Mucosa of descending colon (tissue), 3 donors: Measurements from ENCODE around the gene CTBP2. TPM values are rescaled to one million over a fixed set of nuclear protein-coding genes. Genes with fewer than 3 reads are reported as not detected.

Source experiments
- ATAC-seq: fragments of 200-7000 bp; cut with Tn5 transposase; one replicate; pipeline ENCODE4 v1.9.1; 2020; ENCODE audit warnings: mild to moderate bottlenecking, moderate library complexity
- DNase-seq, 3 donors: peaks; one replicate each; pipeline ENCODE4 v3.0.0-alpha.2; 2020
- H3K36me3 ChIP-seq: fragments of 200-600 bp; one replicate; pipeline ENCODE4 v1.8.0; 2021; ENCODE audit warnings: low read depth, mild to moderate bottlenecking
- H3K4me1 ChIP-seq: fragments of 200-600 bp; one replicate; pipeline ENCODE4 v1.8.0; 2021; ENCODE audit warnings: low read depth, mild to moderate bottlenecking
- H3K4me3 ChIP-seq: fragments of 200-600 bp; one replicate; pipeline ENCODE4 v1.8.0; 2021; ENCODE audit warnings: mild to moderate bottlenecking
- H3K9me3 ChIP-seq: fragments of 200-600 bp; one replicate; pipeline ENCODE4 v1.8.0; 2021; ENCODE audit warnings: mild to moderate bottlenecking
- CTCF ChIP-seq: fragments of 200-600 bp; IDR thresholded peaks from one replicate; pipeline ENCODE4 v1.8.0; 2022; ENCODE audit warnings: antibody characterized with exemption, mild to moderate bottlenecking
- intact Hi-C, 2 donors: fragments of 100-400 bp; cut with DNase I in 1 of 2; cut with micrococcal nuclease in 1 of 2; formaldehyde crosslinking; loops; one replicate each; pipeline versions ENCODE4 v1.11.0 to v1.11.1; 2022; cut with DNase I, micrococcal nuclease
- total RNA-seq, 3 donors: library from RNA; stranded (reverse); fragmentation: NEBNext Ultra II Directional in 2 of 3; extraction: Animal tissue kit (Norgen Biotek cat#: 25700) in 2 of 3; gene quantifications; one replicate each; pipeline versions ENCODE4 v1.2.1 to v1.2.4, GENCODE V29; 2021 to 2023
- donor health status: DM: no; HTN: no; CAD: no; lungs with moderate emphysema.
- donor health status: DM: no; HTN: no; CAD: no.
- donor health status: DM: no; HTN: yes; CAD: no.

CTBP2 gene
- total RNA-seq, 3 donors from 2014 or later, result 109 to 137 (median 121) TPM

DNA sequence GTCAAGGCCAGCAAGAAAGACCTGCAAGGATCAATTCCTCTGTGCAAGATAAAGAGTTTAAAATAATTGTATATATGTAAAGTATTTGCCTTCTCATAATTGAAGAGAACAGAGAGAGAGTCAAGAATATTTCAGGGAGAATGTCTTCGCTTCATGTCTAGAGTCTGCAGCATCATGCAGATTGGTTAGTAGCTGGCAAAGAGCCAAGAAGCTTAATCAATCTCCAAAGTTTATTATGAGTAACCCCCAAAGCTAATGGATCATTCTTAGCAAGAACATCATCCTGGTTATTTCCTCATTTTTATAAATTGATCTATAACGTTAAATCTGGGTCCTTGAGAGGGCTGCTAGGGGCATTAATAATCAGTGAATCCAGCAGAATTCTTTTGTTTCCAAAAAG, 38.9 kb upstream of the CTBP2 start:
- no peak for DNase-seq
- Histone ChIP-seq H3K9me3 (no peaks in the 10 kb centered on the region), H3K4me1 (no peaks in the 10 kb centered on the region), H3K4me3 (no peak overlapping the region), H3K36me3 (no peaks in the 10 kb centered on the region)
- TF ChIP-seq CTCF, result no peak
- intact Hi-C loops, result no loop called here
- ATAC-seq, result no peak

- H3K36me3 ChIP-seq, result no peaks in the 10 kb centered on the region
- TF ChIP-seq CTCF, result no peak
- intact Hi-C loops, result no loop called here
- H3K4me1 ChIP-seq, result no peaks in the 10 kb centered on the region
- H3K9me3 ChIP-seq, result no peaks in the 10 kb centered on the region
- ATAC-seq (no peak), DNase-seq (no peak)
- H3K4me3 ChIP-seq, result no peak overlapping the region
Observed at GRCh38 chr10:125194814-125195213, 34.5 kb upstream of the CTBP2 start.

DNA sequence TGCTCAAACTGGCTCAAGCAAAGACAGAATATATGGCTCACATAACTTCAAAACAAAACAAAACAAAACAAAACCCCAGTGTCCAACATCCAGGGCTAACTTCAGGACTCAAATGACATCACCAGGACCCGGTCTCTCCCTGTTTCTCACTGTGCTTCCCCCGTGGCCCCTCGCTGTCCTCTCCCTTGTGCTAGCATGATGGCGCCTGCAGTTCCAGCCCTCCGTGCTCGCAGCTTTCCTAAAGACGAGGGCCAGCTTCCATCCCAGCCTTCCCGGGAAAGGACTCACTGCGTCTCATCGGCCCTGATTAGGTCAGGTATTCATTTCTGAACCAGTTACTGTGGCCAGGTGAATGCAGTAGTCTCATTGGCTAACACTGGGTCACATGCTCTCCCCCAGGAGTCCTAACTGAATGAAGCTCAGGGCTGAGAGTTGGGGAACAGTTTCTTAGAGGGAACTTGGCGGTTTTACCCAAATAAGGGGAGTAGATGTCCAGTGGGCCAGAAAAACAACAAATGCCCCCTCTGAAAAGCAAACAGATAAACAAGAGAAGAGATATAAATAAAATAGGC, 33.0 kb upstream of the CTBP2 start:
- Histone ChIP-seq H3K4me1 (no peaks in the 10 kb centered on the region), H3K4me3 (no peak overlapping the region), H3K36me3 (no peaks in the 10 kb centered on the region), H3K9me3 (no peaks in the 10 kb centered on the region)
- intact Hi-C loops, result no loop called here
- no peak for ATAC-seq
- no peak for TF ChIP-seq CTCF
- DNase-seq, result no peak

DNA sequence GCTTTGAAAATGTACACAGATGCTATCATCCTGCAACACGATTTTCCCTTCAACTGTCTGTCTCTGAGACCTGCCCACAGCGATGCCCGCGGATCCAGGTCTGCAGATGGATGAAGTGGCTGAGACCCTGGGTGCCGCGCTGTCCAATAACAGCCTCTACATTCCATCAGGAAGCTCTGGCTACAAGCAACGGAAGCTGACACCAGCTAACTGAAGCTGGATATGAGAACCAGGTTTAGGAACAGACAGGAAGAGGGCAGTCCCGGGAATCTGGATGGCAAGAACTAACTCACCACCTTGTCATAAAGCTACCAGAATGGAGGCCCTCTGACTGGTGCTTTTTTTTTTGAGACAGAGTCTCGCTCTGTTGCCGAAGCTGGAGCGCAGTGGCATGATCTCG, 32.3 kb upstream of the CTBP2 start:
- Histone ChIP-seq H3K36me3 (no peaks in the 10 kb centered on the region), H3K9me3 (no peaks in the 10 kb centered on the region), H3K4me1 (no peaks in the 10 kb centered on the region), H3K4me3 (no peak overlapping the region)
- no peak for DNase-seq
- intact Hi-C loops, result no loop called here
- TF ChIP-seq CTCF, result no peak
- ATAC-seq, result no peak

GRCh38 chr10:125192005-125192404, 31.6 kb upstream of the CTBP2 start:
- no peak for TF ChIP-seq CTCF
- intact Hi-C loops, result no loop called here
- Histone ChIP-seq H3K4me1 (no peaks in the 10 kb centered on the region), H3K4me3 (no peak overlapping the region), H3K36me3 (no peaks in the 10 kb centered on the region), H3K9me3 (no peaks in the 10 kb centered on the region)
- DNase-seq (no peak), ATAC-seq (no peak)

DNA sequence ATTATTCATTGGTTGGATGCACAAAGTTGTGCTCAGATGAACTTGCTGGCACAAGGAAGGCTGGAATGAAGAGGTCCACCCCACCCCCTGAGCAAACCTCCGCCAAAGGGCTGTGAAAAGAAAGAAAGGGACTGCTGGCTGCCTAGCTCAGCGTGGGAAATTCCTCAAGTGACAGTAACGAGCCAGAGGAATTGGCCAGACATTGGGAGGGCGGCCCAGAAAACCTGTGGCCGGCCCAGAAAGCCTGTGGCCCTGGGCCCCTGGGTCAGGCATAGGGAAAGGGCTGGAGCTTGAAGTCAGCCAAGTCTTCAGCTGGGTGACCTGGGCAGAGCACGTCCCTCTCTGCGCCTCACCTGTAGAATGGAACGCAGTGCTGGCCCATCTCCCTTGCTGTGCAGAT, 30.6 kb upstream of the CTBP2 start:
- ATAC-seq, result no peak
- H3K4me3 ChIP-seq, result no peak overlapping the region

More for the DNA sequence above, 30.6 kb upstream of the CTBP2 start:
- DNase-seq, result no peak
- no peaks in the 10 kb centered on the region for H3K9me3 ChIP-seq
- H3K4me1 ChIP-seq, result no peaks in the 10 kb centered on the region
- no peak for TF ChIP-seq CTCF
- H3K36me3 ChIP-seq, result no peaks in the 10 kb centered on the region
- intact Hi-C loops, result no loop called here
